Hepatocyte (in vitro differentiated cells): Measurements from ENCODE around the gene GABRB2. TPM values are rescaled to one million over a fixed set of nuclear protein-coding genes. Genes with fewer than 3 reads are reported as not detected.

Experiments used
- DNase-seq: peaks from one replicate; pipeline ENCODE4 v3.0.0-alpha.2; 2016; ENCODE audit warnings: low spot score
- H2AFZ ChIP-seq: fragments of 200-600 bp; sonication (generic); 2 replicates; pipeline ENCODE4 v1.6.0; 2016; ENCODE audit warnings: antibody characterized with exemption, mild to moderate bottlenecking
- H3K27ac ChIP-seq: fragments of 200-600 bp; sonication (generic); 2 replicates; pipeline ENCODE4 v1.5.1; 2016; ENCODE audit warnings: mild to moderate bottlenecking
- H3K27me3 ChIP-seq: fragments of 200-600 bp; sonication (generic); 2 replicates; pipeline ENCODE4 v1.6.1; 2016
- H3K36me3 ChIP-seq: fragments of 200-600 bp; sonication (generic); replicated peaks from 2 replicates; pipeline ENCODE4 v1.5.1; 2016; ENCODE audit warnings: low read depth; ENCODE audit not compliant: insufficient read depth
- H3K4me1 ChIP-seq: fragments of 200-600 bp; sonication (generic); 2 replicates; pipeline ENCODE4 v1.5.1; 2016; ENCODE audit warnings: mild to moderate bottlenecking, moderate library complexity; ENCODE audit not compliant: insufficient read depth
- H3K4me2 ChIP-seq: fragments of 200-600 bp; sonication (generic); 2 replicates; pipeline ENCODE4 v1.6.0; 2016
- H3K4me3 ChIP-seq: fragments of 200-600 bp; sonication (generic); 2 replicates; pipeline ENCODE4 v1.5.1; 2016; ENCODE audit warnings: mild to moderate bottlenecking
- H3K79me2 ChIP-seq: fragments of 200-600 bp; sonication (generic); 2 replicates; pipeline ENCODE4 v1.6.0; 2017; ENCODE audit warnings: mild to moderate bottlenecking
- H3K9me2 ChIP-seq: fragments of 200-600 bp; sonication (generic); replicated peaks from 2 replicates; pipeline ENCODE4 v1.6.0; 2017; ENCODE audit warnings: mild to moderate bottlenecking; ENCODE audit not compliant: insufficient read depth
- H3K9me3 ChIP-seq: fragments of 200-600 bp; sonication (generic); 2 replicates; pipeline ENCODE4 v1.5.1; 2016; ENCODE audit warnings: low read depth, mild to moderate bottlenecking
- H4K20me1 ChIP-seq: fragments of 200-600 bp; sonication (generic); 2 replicates; pipeline ENCODE4 v1.6.0; 2016; ENCODE audit warnings: mild to moderate bottlenecking; ENCODE audit not compliant: insufficient read depth, poor library complexity, severe bottlenecking
- EZH2 ChIP-seq: fragments of 200-600 bp; sonication (generic); IDR thresholded peaks from 2 replicates; pipeline ENCODE4 v1.6.1; 2016; ENCODE audit warnings: antibody characterized with exemption, mild to moderate bottlenecking, borderline replicate concordance
- EZH2phosphoT487 ChIP-seq: fragments of 200-600 bp; sonication (generic); IDR thresholded peaks from one replicate; pipeline ENCODE4 v1.6.1; 2018; ENCODE audit warnings: antibody characterized with exemption, mild to moderate bottlenecking, low read depth, moderate library complexity; ENCODE audit not compliant: unreplicated experiment, severe bottlenecking
- WGBS: methylation state at CpG from one replicate; pipeline ENCODE4 v1.1.6; 2016; ENCODE audit warnings: low lambda C conversion rate; ENCODE audit errors: missing lambda C conversion rate; 5-methylcytosine and 5-hydroxymethylcytosine counted together
- polyA plus RNA-seq: library from polyadenylated mRNA; unstranded; fragments of >200 nt; fragmentation: Nextera tagmentation; extraction: Ambion mirVana; gene quantifications from 2 replicates; pipeline ENCODE4 v1.2.1, GENCODE V29; 2016
- total RNA-seq: library from RNA; depleted of rRNA; stranded (reverse); fragments of >200 nt; gene quantifications from 2 replicates; pipeline ENCODE4 v1.2.3, GENCODE V29; 2014
- TF ChIP-seq, protein P1 (sequence below): fragments of 200-600 bp; sonication (generic); IDR thresholded peaks from 2 replicates; pipeline ENCODE4 v1.5.1; 2016; ENCODE audit warnings: antibody characterized with exemption, mild to moderate bottlenecking; ENCODE audit not compliant: poor library complexity

GABRB2 gene
- total and polyA plus RNA-seq, 2 experiments from 2014 or later = 0.16 to 0.53 TPM

DNA sequence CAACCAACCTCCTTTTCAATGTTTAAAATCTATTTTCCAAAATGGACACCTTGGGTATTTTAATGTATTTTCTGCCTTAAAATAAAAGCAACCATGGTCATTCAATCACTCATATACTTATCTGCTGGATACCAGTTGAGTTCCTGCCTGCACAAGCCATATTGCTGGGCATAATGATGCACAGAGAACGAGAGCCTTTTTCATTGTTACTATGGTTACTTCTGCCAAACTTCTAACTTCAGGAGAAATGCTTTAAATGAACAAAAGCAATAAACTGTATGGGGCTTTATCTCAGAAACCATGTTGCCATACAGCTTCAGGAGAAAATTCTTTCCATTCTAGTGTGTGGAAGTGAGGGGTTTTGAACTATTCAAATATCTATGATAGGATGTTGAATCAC is 269.5 kb downstream of the GABRB2 start:
- Histone ChIP-seq H3K36me3 (no peaks in the 10 kb centered on the region), H4K20me1 (no peaks in the 10 kb centered on the region), H3K27ac (no peak overlapping the region), H3K9me2 (no peaks in the 10 kb centered on the region), H2AFZ (no peak overlapping the region), H3K4me3 (no peak overlapping the region), H3K79me2 (no peaks in the 10 kb centered on the region), H3K27me3 (no peaks in the 10 kb centered on the region), H3K9me3 (no peaks in the 10 kb centered on the region), H3K4me2 (no peak overlapping the region), H3K4me1 (no peaks in the 10 kb centered on the region)
- no peak for DNase-seq
- TF ChIP-seq EZH2phosphoT487 = no peak
- TF ChIP-seq EZH2 = no peak
- TF ChIP-seq, protein P1, sequence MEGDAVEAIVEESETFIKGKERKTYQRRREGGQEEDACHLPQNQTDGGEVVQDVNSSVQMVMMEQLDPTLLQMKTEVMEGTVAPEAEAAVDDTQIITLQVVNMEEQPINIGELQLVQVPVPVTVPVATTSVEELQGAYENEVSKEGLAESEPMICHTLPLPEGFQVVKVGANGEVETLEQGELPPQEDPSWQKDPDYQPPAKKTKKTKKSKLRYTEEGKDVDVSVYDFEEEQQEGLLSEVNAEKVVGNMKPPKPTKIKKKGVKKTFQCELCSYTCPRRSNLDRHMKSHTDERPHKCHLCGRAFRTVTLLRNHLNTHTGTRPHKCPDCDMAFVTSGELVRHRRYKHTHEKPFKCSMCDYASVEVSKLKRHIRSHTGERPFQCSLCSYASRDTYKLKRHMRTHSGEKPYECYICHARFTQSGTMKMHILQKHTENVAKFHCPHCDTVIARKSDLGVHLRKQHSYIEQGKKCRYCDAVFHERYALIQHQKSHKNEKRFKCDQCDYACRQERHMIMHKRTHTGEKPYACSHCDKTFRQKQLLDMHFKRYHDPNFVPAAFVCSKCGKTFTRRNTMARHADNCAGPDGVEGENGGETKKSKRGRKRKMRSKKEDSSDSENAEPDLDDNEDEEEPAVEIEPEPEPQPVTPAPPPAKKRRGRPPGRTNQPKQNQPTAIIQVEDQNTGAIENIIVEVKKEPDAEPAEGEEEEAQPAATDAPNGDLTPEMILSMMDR = no peak
- WGBS = 70% methylated on average over 1 of the region's 1 CpG

DNA sequence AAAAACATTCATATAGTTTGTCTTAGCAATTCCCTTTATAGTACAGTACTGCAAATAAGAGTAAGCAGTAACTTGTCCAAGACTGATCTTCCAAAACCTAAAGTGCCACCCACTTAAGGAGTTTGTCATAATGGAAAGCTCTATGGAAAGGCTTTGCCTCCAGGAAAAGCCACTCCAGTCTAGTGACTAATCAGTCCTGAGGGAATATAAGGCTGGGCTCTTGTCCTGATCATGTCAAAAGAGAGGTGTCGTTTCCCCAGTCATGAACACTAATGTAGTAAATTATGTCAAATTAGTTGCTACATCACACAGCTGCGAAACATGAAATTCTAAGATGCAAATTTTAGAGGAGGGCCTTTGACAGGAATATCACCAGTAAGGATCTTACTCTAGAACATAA is 271.6 kb downstream of the GABRB2 start:
- DNase-seq = no peak
- no peak overlapping the region for H3K4me3 ChIP-seq
- no peaks in the 10 kb centered on the region for H3K36me3 ChIP-seq
- H3K27me3 ChIP-seq = no peaks in the 10 kb centered on the region
- H4K20me1 ChIP-seq = no peaks in the 10 kb centered on the region
- no peaks in the 10 kb centered on the region for H3K79me2 ChIP-seq
- 93% methylated on average over 2 of the region's 2 CpGs for WGBS
- H3K9me3 ChIP-seq = no peaks in the 10 kb centered on the region
- TF ChIP-seq EZH2phosphoT487 (no peak), EZH2 (no peak)
- TF ChIP-seq, protein P1 = no peak
- H3K4me1 ChIP-seq = no peaks in the 10 kb centered on the region
- no peak overlapping the region for H3K4me2 ChIP-seq
- H3K9me2 ChIP-seq = no peaks in the 10 kb centered on the region
- no peak overlapping the region for H2AFZ ChIP-seq
- H3K27ac ChIP-seq = no peak overlapping the region

DNA sequence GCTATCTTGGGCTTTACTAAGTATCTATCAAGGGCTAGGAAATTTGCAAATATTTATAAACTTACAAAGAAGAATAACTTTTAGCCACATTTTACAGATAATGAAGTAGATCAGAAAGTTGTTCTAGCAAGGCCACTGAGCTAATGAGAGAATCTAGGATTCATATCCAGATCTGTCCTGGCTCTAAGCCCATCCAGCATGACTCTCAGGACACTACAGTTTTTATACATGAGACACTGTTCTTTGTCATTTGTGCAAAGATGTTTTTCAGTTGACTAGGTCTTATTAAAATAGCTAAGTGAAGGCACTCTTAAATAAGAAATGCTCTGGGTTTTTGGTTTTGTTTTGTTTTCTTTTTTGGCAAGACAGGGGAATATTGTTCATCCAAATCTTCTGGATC is 273.1 kb downstream of the GABRB2 start:
- H3K9me3 ChIP-seq = no peaks in the 10 kb centered on the region
- H3K27me3 ChIP-seq = no peaks in the 10 kb centered on the region
- no peak overlapping the region for H3K4me3 ChIP-seq
- H4K20me1 ChIP-seq = no peaks in the 10 kb centered on the region
- no peak for DNase-seq
- H3K36me3 ChIP-seq = no peaks in the 10 kb centered on the region
- H2AFZ ChIP-seq = no peak overlapping the region
- H3K9me2 ChIP-seq = no peaks in the 10 kb centered on the region
- no peak overlapping the region for H3K27ac ChIP-seq
- H3K4me2 ChIP-seq = no peak overlapping the region
- no peaks in the 10 kb centered on the region for H3K4me1 ChIP-seq
- TF ChIP-seq, protein P1 = no peak
- TF ChIP-seq EZH2phosphoT487 (no peak), EZH2 (no peak)
- H3K79me2 ChIP-seq = no peaks in the 10 kb centered on the region

DNA sequence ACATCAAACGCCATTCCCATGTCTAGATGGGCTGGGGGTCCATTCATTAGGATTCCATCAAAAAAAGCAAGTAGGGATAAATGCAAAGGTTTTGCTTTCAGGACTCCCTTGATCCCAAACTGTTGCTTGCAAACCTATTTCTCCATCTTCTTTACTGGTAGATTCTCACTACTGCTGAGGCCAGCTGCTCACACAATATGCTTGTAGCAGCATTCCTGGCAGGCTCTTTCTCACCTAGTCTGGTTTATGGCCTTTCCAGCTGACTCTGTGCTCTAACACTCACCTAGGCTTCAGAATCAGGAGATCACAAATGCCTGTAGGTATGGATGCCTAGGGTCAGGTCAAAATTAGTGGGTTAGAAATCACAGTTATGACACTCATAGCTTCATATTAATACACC is 274.7 kb downstream of the GABRB2 start:
- Histone ChIP-seq H3K9me3 (no peaks in the 10 kb centered on the region), H3K36me3 (no peaks in the 10 kb centered on the region), H3K79me2 (no peaks in the 10 kb centered on the region), H2AFZ (no peak overlapping the region), H3K4me3 (no peak overlapping the region), H3K27ac (no peak overlapping the region), H3K27me3 (no peaks in the 10 kb centered on the region), H3K4me1 (no peaks in the 10 kb centered on the region), H3K4me2 (no peak overlapping the region), H3K9me2 (no peaks in the 10 kb centered on the region), H4K20me1 (no peaks in the 10 kb centered on the region)
- TF ChIP-seq EZH2 (no peak), EZH2phosphoT487 (no peak)
- TF ChIP-seq, protein P1 = no peak
- WGBS = 84% methylated on average over 1 of the region's 1 CpG
- DNase-seq = no peak
